GM23248 (cell line): ENCODE results near the gene AMACR. TPM values are rescaled to one million over a fixed set of nuclear protein-coding genes. Genes with fewer than 3 reads are reported as not detected.
A peak's percentile ranks its signal among the peaks of the same experiment; 100 is the strongest.

Source experiments
- DNase-seq: peaks from one replicate; pipeline ENCODE4 v3.0.0-alpha.2; 2015
- H2AFZ ChIP-seq: fragments of 200-600 bp; sonication (generic); 2 replicates; pipeline ENCODE4 v1.6.1; 2016; ENCODE audit warnings: antibody characterized with exemption
- H3F3A ChIP-seq: fragments of 200-600 bp; sonication (generic); 2 replicates; pipeline ENCODE4 v1.6.1; 2016; ENCODE audit warnings: mild to moderate bottlenecking, antibody characterized with exemption, mixed run types; ENCODE audit not compliant: insufficient read depth
- H3K27ac ChIP-seq: fragments of 200-600 bp; sonication (generic); 2 replicates; pipeline ENCODE4 v1.5.1; 2016; ENCODE audit warnings: mild to moderate bottlenecking
- H3K27me3 ChIP-seq: fragments of 200-600 bp; sonication (generic); replicated peaks from 2 replicates; pipeline ENCODE4 v1.6.1; 2016; ENCODE audit warnings: mild to moderate bottlenecking; ENCODE audit not compliant: insufficient read depth
- H3K36me3 ChIP-seq: fragments of 200-600 bp; sonication (generic); 2 replicates; pipeline ENCODE4 v1.6.1; 2016; ENCODE audit warnings: low read depth, mild to moderate bottlenecking
- H3K4me1 ChIP-seq: fragments of 200-600 bp; sonication (generic); 2 replicates; pipeline ENCODE4 v1.6.1; 2016; ENCODE audit warnings: mild to moderate bottlenecking; ENCODE audit not compliant: insufficient read depth
- H3K4me2 ChIP-seq: fragments of 200-600 bp; sonication (generic); one replicate; pipeline ENCODE4 v1.6.1; 2016; ENCODE audit warnings: mild to moderate bottlenecking; ENCODE audit not compliant: unreplicated experiment
- H3K4me3 ChIP-seq: fragments of 200-600 bp; sonication (generic); 2 replicates; pipeline ENCODE4 v1.5.1; 2016; ENCODE audit warnings: mild to moderate bottlenecking
- H3K79me2 ChIP-seq: fragments of 200-600 bp; sonication (generic); 2 replicates; pipeline ENCODE4 v1.6.1; 2016; ENCODE audit warnings: mild to moderate bottlenecking; ENCODE audit not compliant: insufficient read depth
- H3K9ac ChIP-seq: fragments of 200-600 bp; sonication (generic); 2 replicates; pipeline ENCODE4 v1.6.1; 2016; ENCODE audit warnings: mild to moderate bottlenecking
- H3K9me2 ChIP-seq: fragments of 200-600 bp; sonication (generic); 2 replicates; pipeline ENCODE4 v1.6.1; 2016; ENCODE audit warnings: mixed run types, mild to moderate bottlenecking, moderate library complexity; ENCODE audit not compliant: insufficient read depth
- H3K9me3 ChIP-seq: fragments of 200-600 bp; sonication (generic); one replicate; pipeline ENCODE4 v1.6.1; 2017; ENCODE audit warnings: low read depth
- H4K20me1 ChIP-seq: fragments of 200-600 bp; sonication (generic); 2 replicates; pipeline ENCODE4 v1.6.0; 2016; ENCODE audit not compliant: insufficient read depth
- EZH2 ChIP-seq: fragments of 200-600 bp; sonication (generic); IDR thresholded peaks from 2 replicates; pipeline ENCODE4 v1.6.1; 2018; ENCODE audit warnings: antibody characterized with exemption, mild to moderate bottlenecking; ENCODE audit not compliant: insufficient read depth, poor library complexity, severe bottlenecking
- EZH2phosphoT487 ChIP-seq: fragments of 200-600 bp; sonication (generic); IDR thresholded peaks from 2 replicates; pipeline ENCODE4 v1.6.1; 2018; ENCODE audit warnings: antibody characterized with exemption, moderate library complexity, mild to moderate bottlenecking, low read depth; ENCODE audit not compliant: insufficient read depth
- WGBS, 2 experiments: methylation state at CpG; one replicate each; pipeline ENCODE4 v1.1.6; 2015 to 2017; ENCODE audit warnings: low lambda C conversion rate in 2 of 2, low coverage in 1 of 2; ENCODE audit errors: missing lambda C conversion rate in 2 of 2; 5-methylcytosine and 5-hydroxymethylcytosine counted together
- in situ Hi-C: fragments of 300-500 bp; cut with MboI; formaldehyde crosslinking; loops from 2 replicates; pipeline ENCODE4 v1.15.0; 2020
- polyA plus RNA-seq: library from polyadenylated mRNA; unstranded; fragments of >200 nt; fragmentation: Nextera tagmentation; extraction: Ambion mirVana; gene quantifications from 2 replicates; pipeline ENCODE4 v1.2.1, GENCODE V29; 2016
- total RNA-seq: library from RNA; depleted of rRNA; stranded (reverse); fragments of >200 nt; shearing (Covaris generic); gene quantifications from 2 replicates; pipeline ENCODE4 v1.2.3, GENCODE V29; 2014

Gene AMACR
- total and polyA plus RNA-seq, 2 experiments from 2014 or later = 22.5 to 22.6 TPM

DNA sequence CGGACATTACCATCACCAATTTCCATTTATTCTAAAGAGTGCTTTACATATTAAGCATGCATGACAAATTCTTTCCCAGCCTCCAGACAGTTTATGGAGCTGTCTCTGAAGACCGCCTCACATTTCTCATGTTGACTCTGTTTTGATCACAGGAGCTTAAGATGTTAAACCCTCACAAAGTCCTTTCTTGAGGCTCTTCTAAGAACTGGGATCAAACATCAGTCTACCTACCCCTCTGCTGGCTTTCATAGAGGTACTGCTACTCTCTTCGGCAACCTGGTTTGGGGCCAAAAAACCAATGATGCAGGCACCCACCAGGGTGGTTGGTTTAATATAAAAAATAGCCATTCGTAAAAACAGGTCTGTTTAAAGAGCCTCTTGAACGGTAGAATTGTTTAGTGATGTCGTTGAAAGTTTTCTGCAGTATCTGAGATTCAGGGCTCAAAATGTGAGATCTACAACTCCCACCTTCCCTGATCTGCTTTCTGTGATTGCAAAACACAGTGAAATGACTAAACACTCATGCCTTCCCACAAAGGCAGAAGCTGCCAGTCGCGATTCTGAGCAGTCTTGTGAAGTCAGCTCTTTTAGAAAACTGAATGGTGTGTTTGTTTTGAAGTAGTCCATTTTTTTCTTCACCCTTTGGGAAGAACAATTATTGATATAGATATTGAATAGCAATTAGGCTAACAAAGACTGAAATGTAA lies 68.1 kb downstream of the AMACR start:
- no peak overlapping the region for H2AFZ ChIP-seq
- H3K4me3 ChIP-seq = no peak overlapping the region
- no peak overlapping the region for H3K9ac ChIP-seq
- 76 to 77% methylated on average over 8 of the region's 8 CpGs for WGBS, 2 experiments
- TF ChIP-seq EZH2phosphoT487 (no peak), EZH2 (no peak)
- no peaks in the 10 kb centered on the region for H3K79me2 ChIP-seq
- DNase-seq = peak; percentile 62
- no peaks in the 10 kb centered on the region for H3F3A ChIP-seq
- no peak overlapping the region for H3K27ac ChIP-seq
- peaks cover 74% of the 10 kb centered on the region for H3K27me3 ChIP-seq
- no peaks in the 10 kb centered on the region for H4K20me1 ChIP-seq
- H3K4me2 ChIP-seq = no peak overlapping the region
- H3K9me2 ChIP-seq = no peaks in the 10 kb centered on the region
- H3K36me3 ChIP-seq = no peaks in the 10 kb centered on the region
- no peaks in the 10 kb centered on the region for H3K9me3 ChIP-seq
- in situ Hi-C loops = no loop called here
- H3K4me1 ChIP-seq = no peaks in the 10 kb centered on the region

DNA sequence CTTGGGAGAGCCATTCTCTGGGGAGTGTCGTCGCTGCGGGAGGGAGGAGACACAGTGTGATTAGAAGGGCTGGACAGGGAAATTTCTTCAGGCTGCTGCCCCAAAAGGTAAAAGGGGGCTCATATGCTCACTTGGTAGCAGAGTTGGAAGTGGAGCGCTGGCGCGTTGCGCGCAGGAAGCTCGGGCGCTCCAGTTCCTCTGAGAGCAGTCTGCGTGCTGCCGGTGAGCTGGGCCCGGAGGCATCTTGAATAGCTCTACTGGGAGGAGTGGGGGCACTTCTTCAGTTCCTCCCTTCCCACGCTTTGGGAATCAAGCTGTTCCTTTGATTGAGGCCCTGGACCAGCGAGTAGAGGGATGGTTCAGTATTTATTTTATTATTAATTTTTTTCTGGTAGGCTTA lies 69.0 kb downstream of the AMACR start:
- H3K4me3 ChIP-seq = no peak overlapping the region
- no peak overlapping the region for H3K4me2 ChIP-seq
- no peaks in the 10 kb centered on the region for H3K36me3 ChIP-seq
- in situ Hi-C loops = no loop called here
- peaks cover 71% of the 10 kb centered on the region for H3K27me3 ChIP-seq
- no peak for DNase-seq
- no peaks in the 10 kb centered on the region for H3F3A ChIP-seq
- no peak overlapping the region for H3K27ac ChIP-seq
- peaks cover 7% of the 10 kb centered on the region for H3K4me1 ChIP-seq
- no peaks in the 10 kb centered on the region for H3K79me2 ChIP-seq
- H3K9ac ChIP-seq = no peak overlapping the region
- H2AFZ ChIP-seq = no peak overlapping the region
- H3K9me2 ChIP-seq = no peaks in the 10 kb centered on the region
- TF ChIP-seq EZH2phosphoT487 = no peak
- H4K20me1 ChIP-seq = no peaks in the 10 kb centered on the region
- WGBS, 2 experiments = 21 to 27% methylated on average over 15 of the region's 15 CpGs
- H3K9me3 ChIP-seq = no peaks in the 10 kb centered on the region

- peaks cover 67% of the 10 kb centered on the region for H3K27me3 ChIP-seq
- H3K9me2 ChIP-seq = no peaks in the 10 kb centered on the region
- H3K4me2 ChIP-seq = no peak overlapping the region
- in situ Hi-C loops = no loop called here
- peaks cover 7% of the 10 kb centered on the region for H3K4me1 ChIP-seq
- TF ChIP-seq EZH2phosphoT487 (no peak), EZH2 (peak; percentile 64)
- no peak overlapping the region for H2AFZ ChIP-seq
- 12 to 17% methylated on average over 14 of the region's 14 CpGs for WGBS, 2 experiments
- DNase-seq = no peak
- H3K4me3 ChIP-seq = no peak overlapping the region
- H3K79me2 ChIP-seq = no peaks in the 10 kb centered on the region
- no peaks in the 10 kb centered on the region for H3F3A ChIP-seq
- H3K36me3 ChIP-seq = no peaks in the 10 kb centered on the region
- H4K20me1 ChIP-seq = no peaks in the 10 kb centered on the region
- no peak overlapping the region for H3K9ac ChIP-seq
- no peak overlapping the region for H3K27ac ChIP-seq
- no peaks in the 10 kb centered on the region for H3K9me3 ChIP-seq
Observed at GRCh38 chr5:33938507-33938796, 69.4 kb downstream of the AMACR start.

DNA sequence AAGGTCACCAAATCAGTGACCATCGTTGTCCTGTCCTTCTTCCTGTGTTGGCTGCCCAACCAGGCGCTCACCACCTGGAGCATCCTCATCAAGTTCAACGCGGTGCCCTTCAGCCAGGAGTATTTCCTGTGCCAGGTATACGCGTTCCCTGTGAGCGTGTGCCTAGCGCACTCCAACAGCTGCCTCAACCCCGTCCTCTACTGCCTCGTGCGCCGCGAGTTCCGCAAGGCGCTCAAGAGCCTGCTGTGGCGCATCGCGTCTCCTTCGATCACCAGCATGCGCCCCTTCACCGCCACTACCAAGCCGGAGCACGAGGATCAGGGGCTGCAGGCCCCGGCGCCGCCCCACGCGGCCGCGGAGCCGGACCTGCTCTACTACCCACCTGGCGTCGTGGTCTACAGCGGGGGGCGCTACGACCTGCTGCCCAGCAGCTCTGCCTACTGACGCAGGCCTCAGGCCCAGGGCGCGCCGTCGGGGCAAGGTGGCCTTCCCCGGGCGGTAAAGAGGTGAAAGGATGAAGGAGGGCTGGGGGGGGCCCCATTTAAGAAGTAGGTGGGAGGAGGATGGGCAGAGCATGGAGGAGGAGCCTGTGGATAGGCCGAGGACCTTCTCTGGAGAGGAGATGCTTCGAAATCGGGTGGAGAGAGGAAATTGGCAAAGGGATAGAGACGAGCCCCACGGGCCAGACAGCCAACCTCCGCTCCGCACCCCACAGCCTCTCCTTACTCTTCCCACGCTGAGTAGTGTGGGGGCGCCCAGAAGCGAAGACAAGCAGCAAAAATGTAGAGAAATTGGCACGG lies 69.9 kb downstream of the AMACR start:
- no peaks in the 10 kb centered on the region for H3F3A ChIP-seq
- 12 to 17% methylated on average over 49 to 54 of the region's 54 CpGs for WGBS, 2 experiments
- H4K20me1 ChIP-seq = no peaks in the 10 kb centered on the region
- H3K27ac ChIP-seq = no peak overlapping the region
- TF ChIP-seq EZH2phosphoT487 = no peak
- no peak for TF ChIP-seq EZH2
- no peak for DNase-seq
- H2AFZ ChIP-seq = no peak overlapping the region
- peaks cover 7% of the 10 kb centered on the region for H3K4me1 ChIP-seq
- H3K4me2 ChIP-seq = no peak overlapping the region
- H3K9me2 ChIP-seq = no peaks in the 10 kb centered on the region
- no peak overlapping the region for H3K9ac ChIP-seq
- in situ Hi-C loops = no loop called here
- H3K9me3 ChIP-seq = no peaks in the 10 kb centered on the region
- H3K79me2 ChIP-seq = no peaks in the 10 kb centered on the region
- H3K36me3 ChIP-seq = no peaks in the 10 kb centered on the region
- H3K27me3 ChIP-seq = peaks cover 62% of the 10 kb centered on the region
- H3K4me3 ChIP-seq = no peak overlapping the region
